Astrocyte (in vitro differentiated cells and primary cell): Measurements from ENCODE around the gene SKAP2. TPM values are rescaled to one million over a fixed set of nuclear protein-coding genes. Genes with fewer than 3 reads are reported as not detected.

Experiments used
- DNase-seq: peaks from one replicate; pipeline ENCODE4 v3.0.0-alpha.2; 2010; ENCODE audit warnings: low read depth
- FAIRE-seq: peaks from 2 replicates; lab custom pipeline; 2011; peaks lifted over from hg19 to GRCh38; lab: Jason Lieb, UNC
- H2AFZ ChIP-seq: 2 replicates; pipeline ENCODE4 v1.6.0; 2012; ENCODE audit warnings: low read depth, low read length, inconsistent platforms
- H3K27ac ChIP-seq: 2 replicates; pipeline ENCODE4 v1.5.1; 2011; ENCODE audit warnings: low read depth, low read length, inconsistent platforms
- H3K27me3 ChIP-seq: 2 replicates; pipeline ENCODE4 v1.6.0; 2011; ENCODE audit warnings: low read length, inconsistent platforms; ENCODE audit not compliant: insufficient read depth
- H3K36me3 ChIP-seq: 2 replicates; pipeline ENCODE4 v1.5.1; 2011; ENCODE audit warnings: low read length, inconsistent platforms; ENCODE audit not compliant: insufficient read depth
- H3K4me1 ChIP-seq: 2 replicates; pipeline ENCODE4 v1.5.1; 2011; ENCODE audit warnings: low read length, inconsistent platforms; ENCODE audit not compliant: insufficient read depth
- H3K4me2 ChIP-seq: 2 replicates; pipeline ENCODE4 v1.6.0; 2012; ENCODE audit warnings: low read length, inconsistent platforms
- H3K4me3 ChIP-seq: 2 replicates; pipeline ENCODE4 v1.5.1; 2011; ENCODE audit warnings: low read depth, mild to moderate bottlenecking, low read length, inconsistent platforms; ENCODE audit not compliant: insufficient read depth
- H3K79me2 ChIP-seq: 2 replicates; pipeline ENCODE4 v1.6.0; 2012; ENCODE audit warnings: mild to moderate bottlenecking, low read length, inconsistent platforms; ENCODE audit not compliant: insufficient read depth
- H3K9ac ChIP-seq: 2 replicates; pipeline ENCODE4 v1.6.0; 2012; ENCODE audit warnings: mild to moderate bottlenecking, low read length, inconsistent platforms
- H3K9me3 ChIP-seq: 2 replicates; pipeline ENCODE4 v1.5.1; 2012; ENCODE audit warnings: low read depth, mild to moderate bottlenecking, low read length, inconsistent platforms; ENCODE audit not compliant: insufficient read depth
- H4K20me1 ChIP-seq: 2 replicates; pipeline ENCODE4 v1.6.0; 2012; ENCODE audit warnings: low read length, inconsistent platforms; ENCODE audit not compliant: insufficient read depth
- H3K27ac Mint-ChIP-seq: one replicate; pipeline ENCODE4 v1.8.0; 2021; ENCODE audit warnings: mild to moderate bottlenecking, mixed read lengths; ENCODE audit not compliant: unreplicated experiment
- H3K27me3 Mint-ChIP-seq: one replicate; pipeline ENCODE4 v1.8.0; 2021; ENCODE audit warnings: low read depth, mixed read lengths; ENCODE audit not compliant: unreplicated experiment
- H3K36me3 Mint-ChIP-seq: one replicate; pipeline ENCODE4 v1.8.0; 2021; ENCODE audit warnings: low read depth, mixed read lengths; ENCODE audit not compliant: unreplicated experiment
- H3K4me1 Mint-ChIP-seq: one replicate; pipeline ENCODE4 v1.8.0; 2021; ENCODE audit warnings: low read depth, mixed read lengths; ENCODE audit not compliant: unreplicated experiment
- H3K4me3 Mint-ChIP-seq: one replicate; pipeline ENCODE4 v1.8.0; 2021; ENCODE audit warnings: mild to moderate bottlenecking, moderate library complexity, mixed read lengths; ENCODE audit not compliant: unreplicated experiment
- H3K9me3 Mint-ChIP-seq: one replicate; pipeline ENCODE4 v1.8.0; 2021; ENCODE audit warnings: mild to moderate bottlenecking, mixed read lengths; ENCODE audit not compliant: unreplicated experiment
- CTCF ChIP-seq: IDR thresholded peaks from 2 replicates; pipeline ENCODE4 v1.5.1; 2011; ENCODE audit warnings: low read depth, mild to moderate bottlenecking, inconsistent platforms, low read length, moderate library complexity; ENCODE audit not compliant: insufficient read depth
- EZH2 ChIP-seq: IDR thresholded peaks from 2 replicates; pipeline ENCODE4 v1.6.1; 2012; ENCODE audit warnings: mild to moderate bottlenecking, low read length, inconsistent platforms; ENCODE audit not compliant: insufficient read depth
- total RNA-seq: library from RNA; stranded (reverse); gene quantifications from 2 replicates; pipeline ENCODE4 v1.2.1, GENCODE V29; 2021

Gene SKAP2
- total RNA-seq, 1 donor from 2014 or later, result 10.1 TPM

GRCh38 chr7:26723129-26723528, 141.3 kb downstream of the SKAP2 start:
- no peak for TF ChIP-seq CTCF
- TF ChIP-seq EZH2, result no peak
- Mint-ChIP-seq H3K4me1 (peaks cover 4% of the 10 kb centered on the region), H3K27me3 (no peaks in the 10 kb centered on the region), H3K36me3 (peaks cover 2% of the 10 kb centered on the region), H3K27ac (no peak overlapping the region), H3K4me3 (no peak overlapping the region), H3K9me3 (no peaks in the 10 kb centered on the region)
- no peaks in the 10 kb centered on the region for H3K4me1 ChIP-seq
- DNase-seq, result no peak
- H3K27me3 ChIP-seq, result no peaks in the 10 kb centered on the region
- no peaks in the 10 kb centered on the region for H3K9me3 ChIP-seq
- no peaks in the 10 kb centered on the region for H3K36me3 ChIP-seq
- H3K9ac ChIP-seq, result no peak overlapping the region
- FAIRE-seq, result no peak
- H3K4me2 ChIP-seq, result no peak overlapping the region
- H3K79me2 ChIP-seq, result no peaks in the 10 kb centered on the region
- no peak overlapping the region for H3K27ac ChIP-seq
- H2AFZ ChIP-seq, result no peak overlapping the region
- no peak overlapping the region for H3K4me3 ChIP-seq
- H4K20me1 ChIP-seq, result no peaks in the 10 kb centered on the region

DNA sequence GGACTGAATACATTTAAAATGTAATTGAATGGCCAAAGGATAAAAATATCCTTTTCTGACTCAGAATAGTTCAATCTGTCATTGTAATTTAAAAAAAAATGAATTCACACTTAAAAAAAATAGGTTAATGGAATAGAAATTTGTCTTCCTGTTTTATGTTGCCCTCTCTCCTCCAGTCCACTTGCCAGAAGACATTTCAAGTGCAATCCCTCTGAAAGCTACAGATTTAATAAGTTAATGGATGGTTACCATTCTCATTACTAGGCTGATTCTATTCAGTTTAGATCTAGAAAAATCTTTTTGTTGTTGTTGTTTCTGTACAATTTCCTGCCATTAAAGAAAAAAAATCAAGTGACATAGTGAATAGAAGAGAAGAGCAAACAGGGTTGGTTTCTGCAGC, 142.9 kb downstream of the SKAP2 start:
- no peak overlapping the region for H3K4me3 Mint-ChIP-seq
- Histone ChIP-seq H3K9ac (no peak overlapping the region), H3K27me3 (no peaks in the 10 kb centered on the region), H4K20me1 (no peaks in the 10 kb centered on the region), H3K4me1 (no peaks in the 10 kb centered on the region), H3K36me3 (no peaks in the 10 kb centered on the region), H3K27ac (no peak overlapping the region), H3K79me2 (no peaks in the 10 kb centered on the region), H3K4me3 (no peak overlapping the region), H2AFZ (no peak overlapping the region), H3K4me2 (no peak overlapping the region), H3K9me3 (no peaks in the 10 kb centered on the region)
- H3K9me3 Mint-ChIP-seq, result no peaks in the 10 kb centered on the region
- H3K4me1 Mint-ChIP-seq, result peaks cover 4% of the 10 kb centered on the region
- FAIRE-seq (no peak), DNase-seq (no peak)
- no peak for TF ChIP-seq CTCF
- TF ChIP-seq EZH2, result no peak
- H3K27ac Mint-ChIP-seq, result no peak overlapping the region
- no peaks in the 10 kb centered on the region for H3K27me3 Mint-ChIP-seq
- H3K36me3 Mint-ChIP-seq, result peaks cover 2% of the 10 kb centered on the region

GRCh38 chr7:26718063-26718462, 146.3 kb downstream of the SKAP2 start:
- Mint-ChIP-seq H3K4me1 (peaks cover 4% of the 10 kb centered on the region), H3K27ac (no peak overlapping the region), H3K9me3 (no peaks in the 10 kb centered on the region), H3K27me3 (no peaks in the 10 kb centered on the region), H3K4me3 (no peak overlapping the region), H3K36me3 (peaks cover 2% of the 10 kb centered on the region)
- Histone ChIP-seq H3K9ac (no peak overlapping the region), H3K4me2 (no peak overlapping the region), H3K36me3 (no peaks in the 10 kb centered on the region), H3K27ac (no peak overlapping the region), H3K9me3 (no peaks in the 10 kb centered on the region), H4K20me1 (no peaks in the 10 kb centered on the region), H3K27me3 (no peaks in the 10 kb centered on the region), H3K4me1 (no peaks in the 10 kb centered on the region), H2AFZ (no peak overlapping the region), H3K79me2 (no peaks in the 10 kb centered on the region), H3K4me3 (no peak overlapping the region)
- TF ChIP-seq EZH2 (no peak), CTCF (no peak)
- DNase-seq, result no peak
- FAIRE-seq, result no peak
